IMR-90 (cell line): ENCODE data around the gene FARS2.

Experiments used
- BHLHE40 ChIP-seq: fragments of 150-350 bp; IDR thresholded peaks from 2 replicates; pipeline ENCODE4 v1.6.1; 2016; ENCODE audit warnings: mild to moderate bottlenecking, low read depth, low read length
- FOS ChIP-seq: fragments of 150-350 bp; IDR thresholded peaks from 2 replicates; pipeline ENCODE4 v1.6.1; 2016; ENCODE audit warnings: low read depth, low read length
- MAZ ChIP-seq: IDR thresholded peaks from 2 replicates; pipeline ENCODE4 v1.6.1; 2012; ENCODE audit warnings: low read depth, mild to moderate bottlenecking, low read length, improper control_type of control experiment, moderate library complexity, borderline replicate concordance
- MXI1 ChIP-seq: IDR thresholded peaks from 2 replicates; pipeline ENCODE4 v1.6.1; 2012; ENCODE audit warnings: low read depth, mild to moderate bottlenecking, low read length, moderate library complexity, borderline replicate concordance
- POLR2A ChIP-seq: IDR thresholded peaks from 2 replicates; pipeline ENCODE4 v1.6.1; 2012; ENCODE audit warnings: mild to moderate bottlenecking, low read depth, low read length
- RAD21 ChIP-seq: IDR thresholded peaks from 2 replicates; pipeline ENCODE4 v1.6.1; 2012; ENCODE audit warnings: low read length, improper control_type of control experiment
- RFX5 ChIP-seq: IDR thresholded peaks from 2 replicates; pipeline ENCODE4 v1.8.0; 2012; ENCODE audit warnings: low read depth, mild to moderate bottlenecking, low read length, moderate library complexity
- SMC3 ChIP-seq: fragments of 150-350 bp; IDR thresholded peaks from 2 replicates; pipeline ENCODE4 v1.6.1; 2016; ENCODE audit warnings: low read depth, mild to moderate bottlenecking, antibody characterized with exemption, low read length, moderate library complexity
- TF ChIP-seq, protein P1 (sequence below): conservative IDR thresholded peaks from 2 replicates; pipeline ENCODE4 v1.5.1; 2012; ENCODE audit warnings: mild to moderate bottlenecking, low read depth, low read length, improper control_type of control experiment
- TF ChIP-seq, protein P2 (sequence below): fragments of 150-350 bp; IDR thresholded peaks from 2 replicates; pipeline ENCODE4 v1.6.1; 2017; ENCODE audit warnings: mild to moderate bottlenecking, antibody characterized with exemption, low read length, low read depth
- TF ChIP-seq, protein P3 (sequence below): fragments of 150-350 bp; IDR thresholded peaks from 2 replicates; pipeline ENCODE4 v1.6.1; 2016; ENCODE audit warnings: low read depth, mild to moderate bottlenecking, low read length, moderate library complexity, borderline replicate concordance

DNA sequence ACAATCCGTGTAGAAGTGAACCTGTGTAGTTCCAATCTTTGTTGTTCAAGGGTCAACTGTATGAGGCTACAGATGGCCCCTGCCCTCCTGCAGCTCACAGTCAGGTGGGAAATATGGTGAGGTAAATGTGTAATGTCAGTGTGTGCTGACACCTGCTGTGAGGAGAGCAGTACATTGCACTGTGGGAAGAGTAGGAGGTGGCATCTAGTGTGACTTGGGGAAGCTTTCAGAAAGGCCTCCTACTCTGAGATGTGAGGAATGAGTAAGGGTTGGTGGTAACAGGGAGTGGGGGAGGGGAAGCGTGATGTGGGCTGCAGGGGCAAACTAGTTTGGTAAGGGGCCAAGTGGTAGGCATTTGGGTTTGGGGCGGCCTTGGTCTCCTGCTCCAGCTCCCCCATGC, 188.8 kb downstream of the FARS2 start:
- TF ChIP-seq, protein P1, sequence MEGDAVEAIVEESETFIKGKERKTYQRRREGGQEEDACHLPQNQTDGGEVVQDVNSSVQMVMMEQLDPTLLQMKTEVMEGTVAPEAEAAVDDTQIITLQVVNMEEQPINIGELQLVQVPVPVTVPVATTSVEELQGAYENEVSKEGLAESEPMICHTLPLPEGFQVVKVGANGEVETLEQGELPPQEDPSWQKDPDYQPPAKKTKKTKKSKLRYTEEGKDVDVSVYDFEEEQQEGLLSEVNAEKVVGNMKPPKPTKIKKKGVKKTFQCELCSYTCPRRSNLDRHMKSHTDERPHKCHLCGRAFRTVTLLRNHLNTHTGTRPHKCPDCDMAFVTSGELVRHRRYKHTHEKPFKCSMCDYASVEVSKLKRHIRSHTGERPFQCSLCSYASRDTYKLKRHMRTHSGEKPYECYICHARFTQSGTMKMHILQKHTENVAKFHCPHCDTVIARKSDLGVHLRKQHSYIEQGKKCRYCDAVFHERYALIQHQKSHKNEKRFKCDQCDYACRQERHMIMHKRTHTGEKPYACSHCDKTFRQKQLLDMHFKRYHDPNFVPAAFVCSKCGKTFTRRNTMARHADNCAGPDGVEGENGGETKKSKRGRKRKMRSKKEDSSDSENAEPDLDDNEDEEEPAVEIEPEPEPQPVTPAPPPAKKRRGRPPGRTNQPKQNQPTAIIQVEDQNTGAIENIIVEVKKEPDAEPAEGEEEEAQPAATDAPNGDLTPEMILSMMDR, result no peak
- TF ChIP-seq BHLHE40 (no peak), RAD21 (no peak), FOS (no peak), MXI1 (no peak), RFX5 (no peak), POLR2A (no peak), SMC3 (no peak), MAZ (no peak)
- TF ChIP-seq, protein P2, sequence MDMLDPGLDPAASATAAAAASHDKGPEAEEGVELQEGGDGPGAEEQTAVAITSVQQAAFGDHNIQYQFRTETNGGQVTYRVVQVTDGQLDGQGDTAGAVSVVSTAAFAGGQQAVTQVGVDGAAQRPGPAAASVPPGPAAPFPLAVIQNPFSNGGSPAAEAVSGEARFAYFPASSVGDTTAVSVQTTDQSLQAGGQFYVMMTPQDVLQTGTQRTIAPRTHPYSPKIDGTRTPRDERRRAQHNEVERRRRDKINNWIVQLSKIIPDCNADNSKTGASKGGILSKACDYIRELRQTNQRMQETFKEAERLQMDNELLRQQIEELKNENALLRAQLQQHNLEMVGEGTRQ, result no peak
- TF ChIP-seq, protein P3, sequence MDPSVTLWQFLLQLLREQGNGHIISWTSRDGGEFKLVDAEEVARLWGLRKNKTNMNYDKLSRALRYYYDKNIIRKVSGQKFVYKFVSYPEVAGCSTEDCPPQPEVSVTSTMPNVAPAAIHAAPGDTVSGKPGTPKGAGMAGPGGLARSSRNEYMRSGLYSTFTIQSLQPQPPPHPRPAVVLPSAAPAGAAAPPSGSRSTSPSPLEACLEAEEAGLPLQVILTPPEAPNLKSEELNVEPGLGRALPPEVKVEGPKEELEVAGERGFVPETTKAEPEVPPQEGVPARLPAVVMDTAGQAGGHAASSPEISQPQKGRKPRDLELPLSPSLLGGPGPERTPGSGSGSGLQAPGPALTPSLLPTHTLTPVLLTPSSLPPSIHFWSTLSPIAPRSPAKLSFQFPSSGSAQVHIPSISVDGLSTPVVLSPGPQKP, result no peak
